Testis (tissue), 2 donors: ENCODE measurements around the gene SH3TC1.

Source experiments
- POLR2A ChIP-seq: fragments of 450-650 bp; IDR thresholded peaks from one replicate; pipeline ENCODE4 v1.6.1; 2017; ENCODE audit warnings: antibody characterized with exemption, mild to moderate bottlenecking, moderate library complexity
- TF ChIP-seq, protein P1 (sequence below), 3 experiments: fragments of 450-650 bp in 2 of 3; fragments of 200-600 bp in 1 of 3; sonication (generic) in 1 of 3; IDR thresholded peaks; one replicate each; pipeline ENCODE4 v1.5.1; 2016 to 2019; ENCODE audit warnings: antibody characterized with exemption in 3 of 3, mild to moderate bottlenecking in 2 of 3, moderate library complexity in 1 of 3

DNA sequence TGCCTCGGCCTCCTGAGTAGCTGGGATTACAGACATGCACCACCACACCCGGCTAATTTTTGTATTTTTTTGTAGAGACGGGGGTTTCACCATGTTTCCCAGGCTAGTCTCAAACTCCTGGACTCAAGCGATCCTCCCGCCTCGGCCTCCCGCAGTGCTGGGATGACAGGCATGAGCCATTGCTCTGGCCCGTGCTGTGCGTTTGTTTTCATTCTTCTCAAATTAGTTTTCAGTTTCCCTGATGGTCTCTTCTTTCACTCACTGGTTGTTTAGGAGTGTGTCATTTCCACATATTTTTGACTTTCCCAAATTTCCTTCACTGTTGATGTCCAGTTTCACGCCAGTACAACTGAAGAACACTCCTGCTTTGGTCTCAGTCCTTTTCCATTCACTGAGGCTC is 31.8 kb downstream of the SH3TC1 start:
- TF ChIP-seq, protein P1, sequence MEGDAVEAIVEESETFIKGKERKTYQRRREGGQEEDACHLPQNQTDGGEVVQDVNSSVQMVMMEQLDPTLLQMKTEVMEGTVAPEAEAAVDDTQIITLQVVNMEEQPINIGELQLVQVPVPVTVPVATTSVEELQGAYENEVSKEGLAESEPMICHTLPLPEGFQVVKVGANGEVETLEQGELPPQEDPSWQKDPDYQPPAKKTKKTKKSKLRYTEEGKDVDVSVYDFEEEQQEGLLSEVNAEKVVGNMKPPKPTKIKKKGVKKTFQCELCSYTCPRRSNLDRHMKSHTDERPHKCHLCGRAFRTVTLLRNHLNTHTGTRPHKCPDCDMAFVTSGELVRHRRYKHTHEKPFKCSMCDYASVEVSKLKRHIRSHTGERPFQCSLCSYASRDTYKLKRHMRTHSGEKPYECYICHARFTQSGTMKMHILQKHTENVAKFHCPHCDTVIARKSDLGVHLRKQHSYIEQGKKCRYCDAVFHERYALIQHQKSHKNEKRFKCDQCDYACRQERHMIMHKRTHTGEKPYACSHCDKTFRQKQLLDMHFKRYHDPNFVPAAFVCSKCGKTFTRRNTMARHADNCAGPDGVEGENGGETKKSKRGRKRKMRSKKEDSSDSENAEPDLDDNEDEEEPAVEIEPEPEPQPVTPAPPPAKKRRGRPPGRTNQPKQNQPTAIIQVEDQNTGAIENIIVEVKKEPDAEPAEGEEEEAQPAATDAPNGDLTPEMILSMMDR (IDR thresholded peaks at IDR 0.05): no peak
- TF ChIP-seq POLR2A: no peak
